Caco-2 (cell line): ENCODE results near the gene SOST. TPM values are rescaled to one million over a fixed set of nuclear protein-coding genes. Genes with fewer than 3 reads are reported as not detected.

ENCODE experiments used
- BruUV-seq: library from RNA; stranded (reverse); fragments of 400-500 nt; replicated peaks from 2 replicates; lab custom pipeline; 2021; lab: Mats Ljungman, UMichigan
- CTCF ChIA-PET: fragments of 300-600 bp; sonication (Branson Sonifier 250); formaldehyde crosslinking; loops from one replicate; lab custom pipeline; 2022; ENCODE audit warnings: antibody characterized with exemption; lab: Charles Lee
- POLR2A ChIA-PET: fragments of 300-600 bp; sonication (Branson Sonifier 250); formaldehyde crosslinking; loops from one replicate; lab custom pipeline; 2022; ENCODE audit warnings: antibody characterized with exemption; lab: Charles Lee
- DNase-seq, 2 experiments: peaks; one replicate each; pipeline versions ENCODE4 v3.0.0 to v3.0.0-alpha.2; 2020 to 2022
- H3K27me3 ChIP-seq: replicated peaks from 2 replicates; pipeline ENCODE4 v1.6.0; 2011; ENCODE audit warnings: low read length; ENCODE audit not compliant: control insufficient read depth, insufficient read depth
- H3K36me3 ChIP-seq: 2 replicates; pipeline ENCODE4 v1.5.1; 2011; ENCODE audit warnings: low read length; ENCODE audit not compliant: control insufficient read depth, insufficient read depth
- H3K4me1 ChIP-seq: fragments of 250-450 bp; sonication (Bioruptor Pico); 2 replicates; pipeline ENCODE4 v1.5.1; 2020; ENCODE audit warnings: mild to moderate bottlenecking
- H3K4me3 ChIP-seq: 2 replicates; pipeline ENCODE4 v1.5.1; 2011; ENCODE audit warnings: low read depth, mild to moderate bottlenecking, control low read depth, low read length
- H3K9me3 ChIP-seq: fragments of 250-450 bp; sonication (Bioruptor Pico); 2 replicates; pipeline ENCODE4 v1.5.1; 2020; ENCODE audit warnings: mild to moderate bottlenecking, moderate library complexity
- H3K27ac Mint-ChIP-seq: one replicate; pipeline ENCODE4 v1.8.0; 2022; ENCODE audit warnings: mixed read lengths; ENCODE audit not compliant: unreplicated experiment
- H3K27me3 Mint-ChIP-seq: one replicate; pipeline ENCODE4 v1.8.0; 2022; ENCODE audit warnings: mixed read lengths; ENCODE audit not compliant: insufficient read depth, unreplicated experiment
- H3K36me3 Mint-ChIP-seq: one replicate; pipeline ENCODE4 v1.8.0; 2022; ENCODE audit warnings: mild to moderate bottlenecking, mixed read lengths; ENCODE audit not compliant: insufficient read depth, unreplicated experiment
- H3K4me1 Mint-ChIP-seq: one replicate; pipeline ENCODE4 v1.8.0; 2022; ENCODE audit warnings: low read depth, mixed read lengths; ENCODE audit not compliant: unreplicated experiment
- H3K4me3 Mint-ChIP-seq: one replicate; pipeline ENCODE4 v1.8.0; 2022; ENCODE audit warnings: mild to moderate bottlenecking, moderate library complexity, mixed read lengths; ENCODE audit not compliant: unreplicated experiment
- H3K9me3 Mint-ChIP-seq: one replicate; pipeline ENCODE4 v1.8.0; 2022; ENCODE audit warnings: mixed read lengths; ENCODE audit not compliant: unreplicated experiment
- intact Hi-C: fragments of 100-400 bp; cut with micrococcal nuclease; formaldehyde crosslinking; loops from one replicate; pipeline ENCODE4 v1.10.0; 2022; ENCODE audit not compliant: unreplicated experiment
- total RNA-seq: library from RNA; stranded (reverse); gene quantifications from 2 replicates; pipeline ENCODE4 v1.2.3, GENCODE V29; 2022
- TF ChIP-seq, protein P1 (sequence below), 2 experiments: fragments of 200-600 bp in 1 of 2; IDR thresholded peaks; 1 replicate in 1 of 2; 2 replicates in 1 of 2; pipeline versions ENCODE4 v1.5.1 to v1.8.0; 2011 to 2022; ENCODE audit warnings: antibody characterized with exemption in 1 of 2, control low read depth in 1 of 2, inconsistent platforms in 1 of 2, low read depth in 1 of 2, low read length in 1 of 2, mild to moderate bottlenecking in 1 of 2, moderate library complexity in 1 of 2; ENCODE audit not compliant: insufficient read depth in 1 of 2, severe bottlenecking in 1 of 2, unreplicated experiment in 1 of 2

Gene SOST
- total RNA-seq, 1 experiment from 2014 or later = not detected

DNA sequence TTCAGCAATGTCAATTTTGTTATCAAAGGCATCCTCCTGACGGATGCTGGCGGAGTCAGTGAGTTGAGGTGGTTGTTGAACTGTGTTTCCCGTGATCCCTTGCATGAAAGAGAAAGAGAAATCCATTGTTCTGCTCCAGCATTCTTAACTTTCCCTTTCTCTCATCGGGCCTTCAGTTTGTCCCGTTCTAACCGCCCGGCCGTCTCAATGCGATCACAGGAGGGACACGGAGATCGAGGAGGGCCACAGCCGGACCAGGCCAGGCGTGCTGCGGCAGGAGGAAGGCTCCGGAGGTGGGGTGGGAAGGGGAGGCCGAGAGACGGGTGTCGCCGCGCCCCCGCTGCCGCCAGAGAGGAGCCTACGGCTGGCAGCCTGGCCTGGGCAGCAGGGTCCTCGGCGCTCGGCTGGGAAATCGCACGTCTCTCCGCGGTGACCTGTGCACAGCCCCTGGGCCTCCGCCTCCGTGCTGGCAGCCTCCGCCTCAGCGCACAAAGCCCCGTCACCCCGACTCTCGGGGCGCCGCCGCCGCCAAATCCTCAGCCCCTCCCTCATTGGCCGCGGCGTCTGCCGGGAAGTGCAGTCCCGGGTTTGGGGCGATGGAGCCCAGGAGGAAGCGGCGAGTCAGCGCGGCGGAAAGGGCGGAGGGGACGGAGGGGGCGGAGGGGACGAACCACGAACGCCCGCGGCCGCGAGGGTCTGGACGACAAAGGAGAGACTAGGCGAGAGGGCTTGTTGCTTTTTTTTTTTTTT, 38.1 kb downstream of the SOST start:
- H3K9me3 Mint-ChIP-seq = no peaks in the 10 kb centered on the region
- peak overlapping the region; percentile 75 for H3K4me3 ChIP-seq
- no peaks in the 10 kb centered on the region for H3K27me3 ChIP-seq
- H3K27ac Mint-ChIP-seq = peak overlapping the region; percentile 69
- BruUV-seq = no TSS peak
- H3K27me3 Mint-ChIP-seq = no peaks in the 10 kb centered on the region
- CTCF ChIA-PET = interaction anchor here (0.7 kb wide), 1 partner anchor 47 kb away, joined by 3 read pairs; no protein-coding TSS in a partner anchor
- peaks cover 7% of the 10 kb centered on the region for H3K36me3 Mint-ChIP-seq
- DNase-seq = peak; percentile 74 to 81
- peaks cover 28% of the 10 kb centered on the region for H3K4me1 Mint-ChIP-seq
- intact Hi-C loops = loop anchor here (1.0 kb wide), 1 partner anchor 40 kb away; no protein-coding TSS in a partner anchor
- POLR2A ChIA-PET = interaction anchor here (0.7 kb wide), 1 partner anchor 39 kb away, joined by 6 read pairs; no protein-coding TSS in a partner anchor
- no peaks in the 10 kb centered on the region for H3K9me3 ChIP-seq
- 0 out of 2 replicates have a peak, but pooled peaks cover 4% of the 10 kb centered on the region for H3K4me1 ChIP-seq
- TF ChIP-seq, protein P1, sequence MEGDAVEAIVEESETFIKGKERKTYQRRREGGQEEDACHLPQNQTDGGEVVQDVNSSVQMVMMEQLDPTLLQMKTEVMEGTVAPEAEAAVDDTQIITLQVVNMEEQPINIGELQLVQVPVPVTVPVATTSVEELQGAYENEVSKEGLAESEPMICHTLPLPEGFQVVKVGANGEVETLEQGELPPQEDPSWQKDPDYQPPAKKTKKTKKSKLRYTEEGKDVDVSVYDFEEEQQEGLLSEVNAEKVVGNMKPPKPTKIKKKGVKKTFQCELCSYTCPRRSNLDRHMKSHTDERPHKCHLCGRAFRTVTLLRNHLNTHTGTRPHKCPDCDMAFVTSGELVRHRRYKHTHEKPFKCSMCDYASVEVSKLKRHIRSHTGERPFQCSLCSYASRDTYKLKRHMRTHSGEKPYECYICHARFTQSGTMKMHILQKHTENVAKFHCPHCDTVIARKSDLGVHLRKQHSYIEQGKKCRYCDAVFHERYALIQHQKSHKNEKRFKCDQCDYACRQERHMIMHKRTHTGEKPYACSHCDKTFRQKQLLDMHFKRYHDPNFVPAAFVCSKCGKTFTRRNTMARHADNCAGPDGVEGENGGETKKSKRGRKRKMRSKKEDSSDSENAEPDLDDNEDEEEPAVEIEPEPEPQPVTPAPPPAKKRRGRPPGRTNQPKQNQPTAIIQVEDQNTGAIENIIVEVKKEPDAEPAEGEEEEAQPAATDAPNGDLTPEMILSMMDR (IDR thresholded peaks at IDR 0.05; ENCODE audit: insufficient read depth in 1 of 2, low read depth in 1 of 2, low read length in 1 of 2, severe bottlenecking in 1 of 2, unreplicated experiment in 1 of 2) = no peak
- H3K36me3 ChIP-seq = no peaks in the 10 kb centered on the region
- H3K4me3 Mint-ChIP-seq = peak overlapping the region; percentile 69

DNA sequence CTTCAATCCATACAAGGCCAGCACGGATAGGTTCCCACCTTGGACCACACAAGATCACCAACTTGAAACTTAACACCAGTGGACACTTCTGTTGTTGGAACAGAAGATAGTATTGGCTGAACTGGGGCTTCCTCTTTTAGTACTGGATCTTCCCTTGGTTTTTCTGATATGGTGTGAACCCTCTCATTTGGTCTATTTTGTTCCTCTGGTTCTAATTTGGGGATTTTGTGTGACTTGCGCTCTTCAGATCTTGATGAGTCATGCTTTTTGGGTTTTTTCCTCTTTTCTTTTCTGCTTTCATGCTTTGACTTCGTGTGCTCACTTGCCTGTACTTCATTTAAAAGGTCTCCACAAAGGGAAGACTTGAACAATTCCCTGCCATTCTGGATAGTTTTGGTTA, 39.0 kb downstream of the SOST start:
- BruUV-seq = no TSS peak
- H3K36me3 ChIP-seq = no peaks in the 10 kb centered on the region
- peak overlapping the region; percentile 69 for H3K4me3 Mint-ChIP-seq
- H3K4me1 Mint-ChIP-seq = peaks cover 30% of the 10 kb centered on the region
- H3K9me3 ChIP-seq = no peaks in the 10 kb centered on the region
- DNase-seq = no peak
- no peak overlapping the region for H3K4me3 ChIP-seq
- no peaks in the 10 kb centered on the region for H3K9me3 Mint-ChIP-seq
- intact Hi-C loops = no loop called here
- H3K4me1 ChIP-seq = 0 out of 2 replicates have a peak, but pooled peaks cover 4% of the 10 kb centered on the region
- ChIA-PET POLR2A (no interaction called here), CTCF (no interaction called here)
- peaks cover 7% of the 10 kb centered on the region for H3K36me3 Mint-ChIP-seq
- TF ChIP-seq, protein P1 (IDR thresholded peaks at IDR 0.05; ENCODE audit: insufficient read depth in 1 of 2, low read depth in 1 of 2, low read length in 1 of 2, severe bottlenecking in 1 of 2, unreplicated experiment in 1 of 2) = no peak
- peaks cover under 1% of the 10 kb centered on the region for H3K27me3 Mint-ChIP-seq
- H3K27ac Mint-ChIP-seq = peak overlapping the region; percentile 69
- no peaks in the 10 kb centered on the region for H3K27me3 ChIP-seq

DNA sequence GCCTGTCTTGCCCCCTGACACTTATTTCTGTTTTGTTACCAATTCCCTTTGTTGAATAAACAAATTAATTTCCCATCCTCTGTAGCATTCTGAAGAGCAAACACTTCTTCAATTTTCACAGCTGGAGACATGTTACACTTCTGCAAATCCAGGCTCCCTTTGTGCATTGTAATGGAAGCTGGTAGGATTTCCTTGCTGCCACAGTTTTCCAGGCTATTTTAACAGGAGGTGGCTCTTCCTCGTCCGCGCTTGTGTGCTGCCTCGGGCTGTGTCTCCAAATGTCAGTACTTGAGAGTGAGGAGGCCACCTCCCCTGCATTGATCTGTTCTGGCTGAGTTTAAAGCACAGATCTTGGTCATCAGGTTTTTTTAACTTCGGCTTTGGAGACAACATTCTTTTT, 40.0 kb downstream of the SOST start:
- no peak overlapping the region for H3K4me3 ChIP-seq
- intact Hi-C loops = no loop called here
- H3K27me3 ChIP-seq = no peaks in the 10 kb centered on the region
- ChIA-PET CTCF (no interaction called here), POLR2A (no interaction called here)
- H3K9me3 Mint-ChIP-seq = no peaks in the 10 kb centered on the region
- no peak for DNase-seq
- H3K36me3 ChIP-seq = no peaks in the 10 kb centered on the region
- peaks cover 6% of the 10 kb centered on the region for H3K27me3 Mint-ChIP-seq
- H3K36me3 Mint-ChIP-seq = peaks cover 7% of the 10 kb centered on the region
- TF ChIP-seq, protein P1 (IDR thresholded peaks at IDR 0.05; ENCODE audit: insufficient read depth in 1 of 2, low read depth in 1 of 2, low read length in 1 of 2, severe bottlenecking in 1 of 2, unreplicated experiment in 1 of 2) = no peak
- no peaks in the 10 kb centered on the region for H3K9me3 ChIP-seq
- no peak overlapping the region for H3K27ac Mint-ChIP-seq
- no peak overlapping the region for H3K4me3 Mint-ChIP-seq
- BruUV-seq = no TSS peak
- H3K4me1 ChIP-seq = 0 out of 2 replicates have a peak, but pooled peaks cover 4% of the 10 kb centered on the region
- peaks cover 37% of the 10 kb centered on the region for H3K4me1 Mint-ChIP-seq
